Activated CD4-positive, alpha-beta T cell treated with anti-CD3 and anti-CD28 coated beads, Interleukin-10, Interleukin-2, amounts not matched to agents 100 ng/mL and 50 ng/mL, durations not matched to agents 16 hours and 8 hours (primary cell): Measurements from ENCODE around the gene PRXL2B.
"Not testable (repeated sequence)": the region's sequence is repeated elsewhere in the genome, so short reads cannot be mapped to it uniquely, and the experiment has no call there.

Experiments
- DNase-seq: peaks from one replicate; pipeline ENCODE4 v3.0.0-alpha.2; 2020

Gene PRXL2B

DNA sequence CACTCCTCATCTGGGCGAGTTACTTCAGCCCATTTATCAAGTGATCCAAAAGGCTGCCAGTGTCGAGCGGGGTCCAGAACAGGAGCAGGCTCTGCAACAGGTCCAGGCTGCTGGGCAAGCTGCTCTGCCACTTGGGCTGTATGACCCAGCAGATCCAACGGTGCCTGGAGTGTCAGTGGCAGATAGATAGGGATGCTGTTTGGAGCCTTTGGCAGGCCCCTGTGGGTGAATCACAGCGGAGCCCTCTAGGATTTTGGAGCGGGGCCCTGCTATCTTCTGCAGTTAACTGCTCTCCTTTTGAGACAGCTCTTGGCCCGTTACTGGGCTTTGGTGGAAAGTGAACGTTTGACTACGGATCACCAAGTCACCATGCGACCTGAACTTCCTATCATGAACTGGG lies 38.7 kb downstream of the PRXL2B start:
- no peak for DNase-seq

DNA sequence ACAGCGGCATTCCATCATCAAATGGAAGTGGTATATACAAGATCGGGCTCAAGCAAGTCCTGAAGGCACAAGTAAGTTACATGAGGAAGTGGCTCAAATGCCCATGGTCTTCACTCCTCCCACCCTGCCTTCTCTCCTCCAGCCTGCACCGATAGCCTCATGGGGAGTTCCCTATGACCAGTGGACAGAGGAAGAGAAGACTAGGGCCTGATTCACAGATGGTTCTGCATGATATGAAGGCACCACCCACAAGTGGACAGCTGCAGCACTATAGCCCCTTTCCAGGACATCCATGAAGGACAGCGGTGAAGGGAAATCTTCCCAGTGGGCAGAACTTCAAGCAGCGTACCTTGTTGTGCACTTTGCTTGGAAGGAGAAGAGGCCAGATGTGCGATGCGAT lies 39.2 kb downstream of the PRXL2B start:
- not testable (repeated sequence) for DNase-seq

DNA sequence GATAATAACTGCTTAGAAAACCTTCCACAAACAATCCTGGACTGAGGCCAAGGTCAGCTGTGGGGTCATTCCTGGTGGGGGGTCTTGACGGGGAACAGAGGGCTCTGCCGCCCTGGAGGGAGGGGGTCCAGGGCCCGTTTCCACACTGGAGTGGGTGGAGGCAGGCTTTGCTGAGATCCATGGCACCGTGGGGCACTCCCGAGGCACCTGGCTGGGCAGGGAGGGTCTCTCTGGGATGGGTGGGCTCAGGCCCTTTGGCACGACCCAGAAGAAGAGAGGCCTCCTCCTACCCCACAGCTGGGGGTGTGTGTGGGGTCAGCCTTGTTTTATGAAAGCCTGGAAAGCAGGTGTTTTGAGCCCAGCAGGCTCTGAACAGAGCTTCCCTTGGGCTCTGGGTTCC lies 41.2 kb downstream of the PRXL2B start:
- DNase-seq: no peak

DNA sequence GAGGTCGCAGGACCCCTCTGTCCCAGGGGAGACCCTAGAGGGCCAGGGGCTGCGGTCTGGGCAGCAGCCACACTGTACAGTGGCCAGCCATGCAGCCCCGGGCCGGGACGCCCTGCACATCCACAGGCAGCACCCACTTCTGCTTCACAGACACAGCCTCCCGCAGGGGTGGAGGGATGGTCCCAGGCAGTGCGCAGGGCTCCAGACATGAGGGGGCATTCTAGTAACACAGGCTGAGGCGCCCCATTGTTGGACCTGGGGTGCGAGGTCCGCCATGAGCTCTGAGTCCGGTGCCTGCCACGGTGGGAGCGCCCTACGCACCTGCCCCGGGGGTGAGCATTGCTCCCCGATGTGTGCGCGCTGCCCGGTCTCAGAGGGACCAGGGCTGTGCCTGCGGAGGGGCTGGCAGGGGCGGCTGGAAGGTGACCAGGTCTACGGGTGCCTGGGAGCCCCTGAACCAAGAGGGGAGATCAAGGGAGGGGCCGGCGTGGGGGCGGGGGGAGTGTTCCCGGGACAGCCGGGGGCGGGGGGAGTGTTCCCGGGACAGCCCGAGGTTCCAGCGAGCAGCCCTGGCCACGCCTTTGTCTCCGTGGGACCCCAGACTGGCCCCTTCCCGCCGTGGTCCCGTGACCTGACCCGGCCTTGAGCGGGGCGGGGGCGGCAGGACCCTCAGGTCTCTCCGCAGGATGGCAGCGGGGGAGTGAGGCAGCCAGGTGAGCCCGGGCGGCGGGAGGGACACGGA lies 41.8 kb downstream of the PRXL2B start:
- DNase-seq: no peak

DNA sequence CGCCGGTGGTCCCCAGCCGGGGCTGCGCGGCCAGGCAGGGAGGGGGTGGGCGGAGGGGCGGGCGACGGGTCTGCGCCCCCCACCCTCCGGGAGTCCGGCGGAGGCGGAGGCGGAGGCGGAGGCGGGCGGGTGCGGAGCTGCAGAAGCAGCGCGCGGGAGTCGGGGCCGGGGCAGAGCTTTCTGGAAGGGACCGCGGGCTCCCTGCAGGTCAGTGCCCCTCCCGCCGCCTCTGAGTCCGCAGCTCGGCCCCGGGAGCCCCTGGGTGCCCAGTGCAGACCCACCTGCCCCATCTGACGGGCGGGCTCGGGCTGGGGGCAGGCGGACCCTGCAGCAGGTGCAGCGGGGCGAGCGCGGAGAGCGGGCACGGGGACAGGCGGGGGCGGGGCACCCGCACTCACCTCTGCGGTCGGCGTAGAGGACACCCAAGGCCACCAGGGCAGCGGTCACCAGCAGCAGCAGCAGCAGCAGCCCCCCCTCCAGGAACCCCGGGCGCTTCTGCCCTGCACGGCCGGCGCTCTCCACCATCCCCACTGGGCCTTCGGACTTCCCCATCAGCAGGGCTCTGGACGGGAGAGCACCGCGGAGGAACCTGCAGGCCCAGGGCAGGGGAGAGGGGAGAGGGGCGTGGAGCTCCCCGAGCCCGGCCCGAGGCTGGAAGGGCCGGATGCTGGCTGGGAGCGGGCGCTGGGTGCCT lies 42.5 kb downstream of the PRXL2B start:
- no peak for DNase-seq

DNA sequence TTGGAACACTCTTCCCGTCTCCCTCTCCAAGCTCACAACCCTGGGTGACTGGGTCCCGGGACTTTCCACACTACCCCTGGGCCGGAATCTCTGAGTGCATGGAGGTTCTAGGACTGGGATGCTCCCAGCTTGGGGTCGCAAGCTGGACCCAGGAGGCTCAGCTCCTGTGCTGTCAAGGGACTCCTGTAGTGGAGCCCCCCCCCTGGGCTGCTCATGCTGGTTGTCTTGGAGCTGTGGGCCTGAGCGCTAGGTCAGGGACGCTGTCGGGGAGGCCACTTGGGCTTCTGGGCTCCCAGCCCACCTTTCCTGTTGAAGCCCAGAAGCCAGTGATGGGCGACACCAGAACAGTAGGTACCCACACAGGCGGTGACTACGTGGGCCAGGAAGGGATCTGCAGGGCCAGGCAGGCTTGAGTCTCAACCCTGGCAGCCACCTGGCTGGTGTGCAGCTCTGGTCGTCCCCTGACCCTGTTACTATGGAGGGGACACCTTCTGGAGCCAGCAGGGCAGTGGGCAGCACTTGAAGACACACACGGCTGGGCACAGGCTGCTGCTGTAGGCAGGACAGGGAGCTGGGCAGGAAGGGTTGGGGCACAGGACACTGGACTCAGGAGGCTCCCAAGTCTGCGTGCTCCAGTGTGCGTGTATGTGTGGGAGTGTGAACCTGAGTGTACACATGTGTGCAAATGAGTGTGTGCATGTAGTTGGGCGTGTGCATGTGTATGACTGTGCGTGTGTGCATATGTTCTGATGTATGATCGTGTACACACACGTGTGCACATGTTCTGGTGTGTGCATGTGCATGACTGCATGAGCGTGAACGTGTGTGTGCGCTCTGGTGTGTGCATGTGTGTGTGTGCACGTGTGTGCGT lies 43.3 kb downstream of the PRXL2B start:
- DNase-seq: no peak

DNA sequence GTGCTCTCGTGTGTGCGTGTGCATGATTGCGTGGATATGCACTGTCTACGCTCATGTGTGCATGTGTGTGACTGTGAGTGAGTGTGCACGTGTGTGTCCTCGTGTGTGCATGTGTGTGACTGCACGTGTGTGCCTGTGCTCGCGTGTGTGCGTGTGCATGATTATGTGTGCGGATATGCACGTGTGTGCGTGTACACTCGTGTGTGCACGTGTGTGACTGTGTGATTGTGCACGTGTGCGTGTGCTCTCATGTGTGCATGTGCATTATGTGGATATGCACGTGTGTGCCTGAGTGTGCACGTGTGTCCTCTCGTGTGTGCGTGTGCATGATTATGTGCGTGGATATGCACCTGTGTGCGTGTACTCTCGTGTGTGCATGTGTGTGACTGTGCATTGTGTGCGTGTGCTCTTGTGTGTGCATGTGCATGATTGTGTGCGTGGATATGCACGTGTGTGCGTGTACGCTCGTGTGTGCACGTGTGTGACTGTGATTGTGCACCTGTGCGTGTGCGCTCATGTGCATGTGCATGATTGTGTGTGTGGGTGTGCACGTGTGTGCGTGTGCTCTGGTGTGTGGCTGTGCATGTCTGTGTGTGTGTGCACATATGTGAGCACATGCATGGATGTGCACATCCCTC lies 44.0 kb downstream of the PRXL2B start:
- DNase-seq: no peak

DNA sequence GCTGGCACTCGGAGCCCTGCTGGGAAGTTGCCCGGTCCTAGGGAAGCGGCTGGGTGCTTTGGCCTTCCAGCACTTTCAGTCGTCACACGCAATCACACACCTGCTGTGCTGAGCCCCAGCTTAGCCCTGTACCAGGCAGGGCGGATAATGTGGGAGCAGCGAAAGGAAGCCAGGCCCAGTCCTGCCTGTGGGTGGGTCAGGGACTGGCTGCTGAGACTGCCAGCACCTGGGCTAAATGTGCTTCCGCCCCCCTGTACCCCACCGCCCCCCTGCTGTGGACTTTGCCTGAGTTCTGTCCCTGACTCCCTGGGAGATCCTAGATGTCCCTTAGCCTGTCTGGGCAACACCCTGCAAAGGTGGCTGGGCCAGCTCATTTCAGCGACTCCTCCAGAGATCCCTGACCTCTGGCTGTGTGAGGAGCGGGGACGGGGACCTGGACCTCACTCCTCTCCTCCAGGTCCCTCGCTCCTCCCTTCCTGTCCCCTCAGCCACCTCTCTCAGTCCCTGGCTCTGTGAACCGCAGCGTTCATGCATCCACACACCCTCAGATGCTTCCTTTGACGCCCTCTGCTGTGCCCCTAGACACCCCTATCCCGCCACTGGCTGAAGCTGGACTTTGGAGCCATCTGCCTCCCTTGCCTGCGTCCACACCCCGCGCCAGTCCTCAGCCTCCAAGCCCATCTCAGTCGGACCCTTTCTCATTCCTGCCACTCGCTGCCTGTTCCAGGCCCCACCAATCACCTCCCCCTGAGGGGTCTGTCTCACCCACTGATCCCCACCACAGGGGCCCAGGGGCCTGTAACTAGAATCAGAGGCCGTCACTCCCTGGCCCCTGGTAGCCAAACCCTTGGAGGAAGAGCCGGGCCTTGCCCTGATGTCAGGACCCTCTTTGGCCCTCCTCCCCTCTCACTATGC lies 44.8 kb downstream of the PRXL2B start:
- no peak for DNase-seq

DNA sequence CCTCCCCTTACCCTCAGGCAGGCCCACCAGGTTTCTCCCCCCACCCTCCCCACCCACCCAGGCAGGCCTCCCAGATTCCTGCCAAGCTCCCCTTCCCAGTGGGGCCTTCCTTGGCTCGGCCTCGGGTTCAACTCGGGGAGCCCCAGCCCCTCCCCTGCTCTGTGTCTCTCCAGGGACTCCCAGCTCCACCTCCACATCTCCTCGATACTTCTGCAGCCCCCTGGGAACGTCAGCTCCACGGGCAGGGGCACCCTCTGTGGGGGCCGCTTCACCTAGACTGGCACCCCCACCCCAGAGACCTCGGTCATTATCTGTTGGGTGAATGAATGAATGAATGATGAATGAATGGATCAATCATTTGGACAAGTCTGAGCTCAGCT lies 45.5 kb downstream of the PRXL2B start:
- no peak for DNase-seq

DNA sequence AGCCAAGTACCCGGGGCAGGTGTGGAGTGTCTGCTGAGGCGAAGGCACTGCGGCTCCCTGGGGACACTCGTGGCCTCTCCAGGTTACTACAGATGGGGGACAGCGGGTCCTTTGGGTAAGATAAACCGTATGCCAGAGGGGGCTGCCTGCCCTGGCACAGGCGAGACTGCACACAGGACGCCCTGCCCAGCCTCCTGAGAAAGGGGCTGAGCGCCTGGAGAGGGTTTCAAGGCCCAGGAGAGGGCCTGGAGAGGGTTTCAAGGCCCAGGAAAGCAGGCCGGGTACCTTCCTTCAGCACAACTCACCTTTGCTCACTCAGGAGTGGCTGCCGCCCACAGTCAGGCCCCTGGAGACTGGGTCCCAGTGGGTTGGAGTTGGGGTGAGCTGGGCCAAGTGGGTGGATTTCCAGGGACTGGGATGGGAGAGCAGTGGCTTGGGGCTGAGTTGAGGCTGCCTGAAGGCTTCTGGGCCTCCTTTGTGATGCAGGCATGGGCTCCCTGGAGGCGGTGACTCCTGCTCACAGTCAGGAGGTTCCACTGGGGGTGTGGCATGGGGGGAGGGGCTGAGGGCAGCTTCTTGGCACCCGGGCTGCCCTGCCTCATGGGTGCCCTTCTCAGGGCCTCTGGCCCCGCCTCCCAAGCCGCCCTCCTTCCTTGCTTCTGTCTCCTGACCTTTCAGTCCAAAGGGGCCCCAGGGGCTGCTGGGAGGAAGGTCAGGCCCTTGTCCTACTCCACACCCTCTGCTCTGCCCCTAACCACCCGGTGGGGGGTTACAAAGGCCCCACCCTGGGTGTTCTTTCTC lies 46.2 kb downstream of the PRXL2B start, which contains the start of gene MMEL1:
TSS of gene MMEL1 (minus strand) at position 456 of the 801 bp plus-strand sequence. CDS start 3,532 bp downstream, outside the sequence.
- no peak for DNase-seq

DNA sequence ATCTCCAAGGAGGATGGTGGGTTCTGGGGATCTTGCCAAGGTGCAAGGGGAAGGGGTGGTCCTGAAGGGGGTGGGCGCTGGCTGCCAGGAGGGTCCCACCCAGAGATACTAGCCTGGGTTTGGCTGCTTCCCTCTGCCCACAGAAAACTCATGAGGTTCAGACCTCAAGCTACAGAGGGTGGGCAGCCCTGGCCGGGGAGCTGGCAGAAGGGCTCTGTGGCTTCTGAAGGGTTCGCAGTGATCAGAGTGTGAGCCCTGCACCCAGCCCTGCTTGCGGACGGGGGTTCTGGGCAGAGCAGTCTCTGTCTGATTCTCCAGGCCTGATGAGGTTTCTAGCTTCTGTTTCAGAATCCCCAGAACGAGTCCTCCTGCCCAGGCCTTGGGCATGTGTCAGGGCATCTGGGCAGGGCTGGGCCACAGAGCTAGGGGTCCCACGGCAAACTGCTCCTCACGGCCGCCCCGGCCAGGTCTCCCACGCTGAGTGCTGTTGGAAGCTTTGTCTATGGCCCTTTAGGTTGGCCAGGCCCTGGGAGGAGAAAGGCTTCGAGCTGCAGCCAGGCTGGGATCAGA lies 46.9 kb downstream of the PRXL2B start:
- no peak for DNase-seq

DNA sequence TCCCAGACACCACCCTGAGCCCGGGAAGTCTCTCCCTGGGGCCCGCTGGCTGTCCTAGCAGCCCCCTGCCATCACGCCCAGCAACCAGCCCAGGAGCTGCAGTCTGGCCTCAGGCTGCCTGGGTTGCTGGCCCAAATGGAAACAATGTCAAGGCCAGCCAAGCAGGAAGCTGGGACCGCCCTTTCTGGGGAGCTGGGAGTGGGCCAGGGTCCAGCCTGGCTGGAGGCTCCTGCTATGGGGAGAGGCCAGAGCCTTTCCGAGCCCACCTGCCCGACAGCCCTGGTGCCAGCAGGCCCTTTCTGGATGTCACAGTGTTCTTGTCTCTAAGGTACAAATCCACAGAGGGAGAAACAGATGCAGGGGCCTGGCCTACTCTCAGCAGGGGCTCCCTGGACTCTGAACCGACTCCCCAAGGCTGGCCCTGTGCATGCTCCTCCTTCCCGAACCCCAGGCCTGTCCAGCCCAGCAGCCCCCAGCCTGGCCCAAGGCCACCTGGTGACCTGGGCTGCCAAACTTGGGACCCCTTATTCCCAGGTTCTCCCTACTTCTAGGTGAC lies 47.4 kb downstream of the PRXL2B start:
- DNase-seq: no peak

DNA sequence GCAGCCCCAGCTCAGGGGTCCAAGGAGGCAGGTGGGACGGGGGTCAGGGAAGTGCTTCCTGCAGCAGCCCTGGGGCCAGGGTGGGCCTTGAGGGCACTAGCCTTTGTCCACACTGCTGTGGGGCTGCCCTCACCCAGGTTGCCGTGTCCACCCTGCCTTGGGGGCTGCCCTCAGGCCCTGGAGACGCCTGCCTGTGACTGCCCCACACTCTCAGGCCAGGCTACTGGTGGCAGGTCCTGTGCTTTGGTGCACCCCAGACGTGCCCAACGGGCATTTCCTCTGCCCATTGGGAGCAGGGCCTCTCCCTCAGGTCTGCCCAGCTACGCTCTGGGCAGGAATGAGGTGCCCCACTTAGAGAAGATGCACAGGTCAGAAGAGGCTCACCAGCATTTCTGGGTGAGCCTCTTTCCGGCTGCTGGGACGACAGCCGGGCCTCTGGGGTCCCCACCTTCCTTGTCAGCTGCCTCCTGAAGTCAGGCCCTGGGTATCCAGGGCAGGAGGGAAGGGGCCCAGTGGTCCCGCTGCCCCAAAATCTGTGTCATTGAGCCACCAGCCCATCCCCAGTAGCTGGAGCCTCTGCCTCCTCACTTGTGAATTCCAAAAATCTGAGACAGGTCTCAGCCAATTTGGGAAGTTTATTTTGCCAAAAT lies 48.9 kb downstream of the PRXL2B start:
- no peak for DNase-seq

DNA sequence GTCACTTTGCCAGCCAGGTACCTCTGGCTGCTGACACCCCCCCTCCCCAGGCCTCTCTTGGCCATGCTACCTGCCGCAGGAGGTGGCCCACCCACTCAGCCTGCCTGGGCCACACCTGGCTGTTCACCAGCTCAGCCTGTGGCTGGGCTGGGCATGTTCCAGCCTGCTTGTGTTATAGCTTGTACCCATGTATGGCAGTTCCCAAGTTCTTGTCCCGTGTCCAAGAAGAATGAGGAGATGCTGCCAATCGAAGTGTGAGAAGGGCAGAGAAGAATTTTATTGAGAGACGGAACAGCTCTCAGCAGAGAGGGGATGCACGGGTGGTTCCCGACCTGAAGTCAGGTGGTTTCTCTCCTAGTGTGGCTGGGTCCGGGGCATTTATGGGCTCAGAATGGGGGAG lies 50.2 kb downstream of the PRXL2B start:
- DNase-seq: no peak

DNA sequence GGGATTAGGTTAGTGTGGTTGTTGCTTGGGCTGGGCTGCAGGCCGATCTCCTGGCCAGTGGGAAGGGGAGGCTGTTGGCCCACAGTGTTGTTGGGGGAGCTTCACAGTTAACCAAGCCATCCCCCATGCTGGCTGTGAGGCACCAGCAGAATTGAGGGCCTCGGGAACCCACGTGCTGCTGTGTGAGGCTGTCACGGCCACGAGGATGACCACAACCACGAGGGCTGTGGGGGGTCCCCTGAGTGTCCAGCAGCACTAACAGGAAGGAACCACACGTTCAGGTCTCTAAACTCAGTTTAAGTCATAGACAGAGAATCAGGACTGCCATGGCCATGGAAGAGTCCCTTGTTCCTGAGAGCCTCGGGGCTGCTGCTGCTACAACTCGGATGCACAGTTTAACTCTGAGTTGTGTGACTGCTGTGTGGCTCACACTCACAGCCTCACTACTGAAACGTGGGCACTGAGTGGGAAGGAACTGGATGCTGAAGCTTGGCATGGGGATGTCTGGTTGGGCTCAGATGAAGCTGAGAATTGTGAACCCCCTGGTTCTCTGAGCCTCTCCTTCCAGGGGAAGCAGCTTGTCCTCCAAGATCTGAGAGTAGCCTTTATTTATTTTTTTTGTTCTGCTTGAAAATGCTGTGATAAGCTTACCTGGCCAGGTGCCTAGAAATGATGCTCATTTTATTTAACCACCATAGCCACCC lies 51.0 kb downstream of the PRXL2B start:
- DNase-seq: no peak

DNA sequence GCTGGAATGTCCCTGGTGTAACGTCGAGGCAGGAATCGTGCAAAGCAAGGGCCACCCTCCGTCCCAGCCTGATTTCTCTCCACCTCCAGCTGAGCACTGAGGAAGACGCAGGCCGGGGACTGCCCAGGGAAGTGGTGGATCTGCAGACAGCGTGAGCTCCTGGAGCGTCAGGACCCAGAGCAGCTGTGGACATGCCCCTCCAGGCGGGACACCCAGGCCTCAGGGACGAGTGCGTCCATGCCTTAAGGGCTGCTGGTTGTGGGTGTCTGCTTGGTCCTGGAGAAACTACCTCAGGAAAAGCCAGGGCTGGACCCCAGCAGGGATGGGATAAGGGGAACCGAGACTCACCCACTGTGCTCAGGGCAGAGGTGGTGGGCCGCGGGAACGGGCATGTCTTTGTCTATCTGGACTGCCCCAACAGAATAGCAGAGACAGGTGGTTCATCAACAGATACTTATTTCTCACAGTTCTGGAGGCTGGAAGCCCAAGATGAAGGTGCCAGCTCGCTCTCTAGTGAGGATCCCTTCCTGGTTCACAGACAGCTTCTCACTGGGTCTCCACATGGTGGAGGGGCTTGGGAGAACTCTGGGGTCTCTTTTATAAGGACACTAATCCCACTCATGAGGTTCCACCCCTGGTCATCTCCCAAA lies 52.0 kb downstream of the PRXL2B start:
- DNase-seq: no peak

DNA sequence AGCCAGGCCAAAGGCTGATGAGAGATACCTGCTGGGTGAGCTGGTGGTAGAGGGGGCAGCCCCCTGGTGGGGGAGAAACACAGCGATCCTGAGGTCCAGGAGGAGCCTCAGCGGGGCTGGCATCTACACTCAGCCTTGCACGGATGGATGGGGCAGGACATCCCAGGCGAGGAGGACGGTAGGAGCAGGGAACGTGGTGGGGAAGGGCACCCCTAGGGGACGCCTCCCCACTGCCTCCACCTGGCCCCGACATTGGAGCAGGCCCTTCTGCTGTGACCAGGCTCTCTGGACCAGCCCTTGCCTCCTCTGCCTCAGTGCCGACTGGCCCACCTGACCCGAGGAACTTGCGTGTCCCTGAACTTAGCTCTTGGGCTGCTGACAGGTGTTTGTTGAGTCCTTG lies 52.6 kb downstream of the PRXL2B start:
- DNase-seq: no peak
